Tongue (tissue), 2 donors: Measurements from ENCODE around the gene TMEM121. TPM values are rescaled to one million over a fixed set of nuclear protein-coding genes. Genes with fewer than 3 reads are reported as not detected.
A peak's percentile ranks its signal among the peaks of the same experiment; 100 is the strongest.

ENCODE experiments used
- DNase-seq: peaks from one replicate; pipeline ENCODE4 v3.0.0-alpha.2; 2015
- total RNA-seq: library from RNA; depleted of rRNA; stranded (reverse); fragments of >200 nt; gene quantifications from one replicate; pipeline ENCODE4 v1.2.3, GENCODE V29; 2014

TMEM121 gene
- total RNA-seq, 1 donor from 2014 or later: 12.1 TPM

DNA sequence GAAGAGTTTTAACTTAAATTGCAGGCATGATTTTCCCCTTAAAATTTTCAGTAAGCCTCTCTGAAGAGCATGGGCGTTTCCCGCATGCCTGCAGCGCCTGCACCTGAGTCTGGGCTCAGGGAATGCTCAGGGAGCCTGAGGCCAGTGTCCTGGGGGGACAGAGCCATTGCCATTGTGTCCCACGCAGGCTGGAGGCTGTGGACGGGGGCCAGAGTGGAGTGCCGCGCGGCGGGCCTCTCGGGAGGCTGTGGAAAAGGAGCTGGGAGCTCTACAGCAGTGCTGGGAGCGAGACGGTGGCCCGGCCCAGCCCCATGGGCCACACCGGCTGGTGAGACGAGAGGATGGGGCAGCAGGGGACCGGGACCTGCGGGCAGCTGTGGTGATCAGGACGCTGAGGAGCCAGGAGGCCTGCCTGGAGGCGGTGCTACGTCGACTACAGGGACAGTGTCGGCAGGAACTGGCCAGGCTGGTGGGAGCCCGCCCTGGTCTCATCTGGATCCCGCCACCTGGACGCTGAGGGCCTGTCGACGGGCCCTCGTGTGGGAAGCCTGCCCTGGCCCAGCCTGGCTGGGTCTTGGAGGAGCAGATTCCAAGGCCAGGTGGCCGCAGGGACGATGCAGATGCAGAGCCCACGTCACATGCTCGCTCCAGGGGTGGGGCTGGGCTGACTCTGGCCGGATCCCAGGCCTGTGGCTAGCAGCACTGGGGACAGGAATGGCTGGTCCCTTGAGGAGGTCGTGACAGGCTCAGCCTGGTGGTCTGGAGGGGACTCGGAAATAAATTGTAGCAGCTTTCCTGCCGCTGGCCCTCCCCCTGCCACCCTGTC is 27.7 kb upstream of the TMEM121 start:
- DNase-seq: no peak

GRCh38 chr14:105499256-105500035 is 26.9 kb upstream of the TMEM121 start:
- DNase-seq: peak; percentile 73

GRCh38 chr14:105500036-105500725 is 26.2 kb upstream of the TMEM121 start:
- DNase-seq: no peak

DNA sequence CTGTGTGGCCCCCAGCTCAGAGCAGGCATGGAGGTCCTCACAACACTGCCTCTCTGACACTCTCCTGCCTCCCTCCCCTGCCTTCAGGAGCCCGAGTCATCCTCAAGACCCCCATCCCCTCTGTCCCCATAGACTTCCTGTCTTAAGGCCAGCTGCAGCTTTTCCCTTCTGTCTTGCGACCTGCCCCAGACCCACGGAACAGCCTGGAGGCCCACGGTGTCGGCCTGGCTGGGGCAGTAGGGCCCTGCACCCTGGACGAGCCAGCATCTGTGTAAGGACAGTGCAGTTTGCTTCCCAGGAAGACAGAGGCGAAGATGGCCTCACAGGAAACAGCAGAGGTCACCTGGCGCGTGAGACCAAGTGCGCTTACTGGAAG is 25.7 kb upstream of the TMEM121 start:
- DNase-seq: no peak

GRCh38 chr14:105501504-105502291 is 24.7 kb upstream of the TMEM121 start:
- no peak for DNase-seq

- DNase-seq: no peak
These were observed 23.7 kb upstream of the TMEM121 start for GRCh38 chr14:105502446-105503295.

GRCh38 chr14:105503296-105503640 is 23.1 kb upstream of the TMEM121 start:
- no peak for DNase-seq

DNA sequence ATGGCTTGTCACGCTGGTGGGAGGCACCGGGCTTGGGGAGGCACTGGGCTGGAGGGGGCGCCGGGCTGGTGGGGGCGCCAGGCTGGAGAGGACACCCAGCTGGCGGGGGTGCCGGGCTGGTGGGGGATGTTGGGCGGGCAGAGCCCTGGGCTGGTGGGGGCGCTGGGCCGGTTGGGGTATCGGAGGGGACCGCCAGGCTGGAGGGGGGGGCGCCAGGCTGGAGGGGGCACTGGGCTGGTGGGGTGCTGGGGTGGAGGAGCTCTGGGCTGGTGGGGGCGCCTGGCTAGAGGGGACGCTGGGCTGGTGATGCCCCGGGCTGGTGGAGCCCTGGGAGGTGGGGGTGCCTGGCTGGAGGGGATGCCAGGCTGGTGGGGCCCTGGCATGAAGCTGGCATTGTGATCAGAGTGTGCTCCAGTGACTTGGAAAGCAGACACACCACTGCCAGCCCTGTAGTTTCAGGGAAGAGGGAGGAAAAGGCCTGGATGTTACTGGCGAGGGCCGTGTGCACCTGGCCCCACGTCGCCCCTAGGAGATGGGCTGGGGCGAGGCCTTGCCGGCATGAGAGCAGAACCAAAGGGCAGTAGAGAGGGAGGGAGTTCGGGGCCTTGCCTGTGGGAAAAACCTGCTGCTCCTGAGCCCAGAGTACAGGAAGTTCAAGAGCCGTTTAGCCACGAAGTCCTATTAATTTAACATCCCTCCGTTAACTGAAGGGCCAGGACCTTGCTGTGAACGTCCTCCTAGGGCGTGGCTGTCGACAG is 22.3 kb upstream of the TMEM121 start:
- DNase-seq: no peak

- DNase-seq: no peak
These were observed 21.3 kb upstream of the TMEM121 start for GRCh38 chr14:105505101-105505500.

GRCh38 chr14:105507247-105507646 is 19.1 kb upstream of the TMEM121 start:
- DNase-seq: no peak

GRCh38 chr14:105508069-105508468 is 18.3 kb upstream of the TMEM121 start:
- no peak for DNase-seq

- DNase-seq: no peak
These were observed 17.8 kb upstream of the TMEM121 start for GRCh38 chr14:105508601-105509000.

DNA sequence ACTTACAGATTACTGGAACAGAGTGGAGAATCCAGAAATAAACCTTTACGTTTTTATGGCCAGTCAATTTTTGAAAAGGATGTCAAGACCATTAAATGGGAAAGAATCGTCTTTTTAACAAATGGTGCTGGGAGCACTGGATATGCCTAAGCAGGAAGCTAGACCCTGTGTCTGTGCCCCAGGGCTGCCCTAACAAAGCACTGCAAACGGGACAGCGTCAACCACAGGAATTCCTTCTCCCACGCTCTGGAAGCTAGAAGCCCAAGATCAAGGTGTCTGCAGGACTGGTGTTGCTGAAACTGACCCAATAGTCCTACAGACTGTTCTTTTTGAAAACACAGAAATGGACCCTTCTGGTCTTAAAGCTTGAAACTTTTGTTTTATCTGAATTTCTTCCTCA is 9.3 kb upstream of the TMEM121 start:
- no peak for DNase-seq

- DNase-seq: no peak
These were observed 6.3 kb upstream of the TMEM121 start for GRCh38 chr14:105519946-105520698.

DNA sequence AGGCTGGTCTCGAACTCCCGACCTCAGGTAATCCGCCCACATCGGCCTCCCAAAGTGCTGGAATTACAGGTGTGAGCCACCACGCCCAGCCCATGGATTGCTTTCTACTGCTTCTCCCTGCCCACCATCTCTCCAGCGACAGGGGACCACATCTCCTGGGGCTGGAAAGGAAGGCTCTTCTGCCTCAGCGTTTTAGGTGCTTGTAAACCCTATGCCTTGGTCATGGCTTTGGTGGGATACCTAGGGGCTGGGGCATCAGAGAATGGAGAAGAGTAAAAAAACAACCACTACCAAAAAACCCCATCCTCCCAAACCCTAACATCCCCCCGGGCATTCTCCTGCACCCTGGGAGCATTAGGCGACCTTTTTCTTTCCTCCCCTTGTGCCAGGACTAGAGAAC is 1.1 kb upstream of the TMEM121 start:
- no peak for DNase-seq

GRCh38 chr14:105526776-105527380 is 495 bp downstream of the TMEM121 start:
- DNase-seq: no peak

DNA sequence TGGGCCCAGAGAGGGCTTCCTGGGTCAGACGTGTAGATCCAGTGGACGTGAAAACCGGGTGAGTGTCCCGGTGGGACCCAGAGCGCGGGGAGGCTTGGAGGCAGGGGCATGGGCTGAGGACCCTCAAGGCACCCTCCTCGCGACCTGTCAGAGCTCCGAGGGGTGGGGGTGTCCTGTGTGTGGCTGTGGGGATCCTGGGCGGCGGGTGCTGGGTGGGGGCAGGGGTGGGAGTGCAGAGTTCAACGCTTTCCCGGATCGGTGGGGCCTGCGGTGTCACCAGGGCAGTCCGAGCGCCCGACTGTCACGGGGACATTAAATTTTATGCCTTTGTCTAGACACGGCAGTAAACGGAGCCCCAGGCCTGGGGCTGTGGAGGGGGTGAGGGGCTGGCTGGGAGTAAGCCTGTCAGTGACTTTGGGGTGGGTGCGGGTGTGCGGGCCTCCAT is 1.0 kb downstream of the TMEM121 start:
- DNase-seq: no peak

DNA sequence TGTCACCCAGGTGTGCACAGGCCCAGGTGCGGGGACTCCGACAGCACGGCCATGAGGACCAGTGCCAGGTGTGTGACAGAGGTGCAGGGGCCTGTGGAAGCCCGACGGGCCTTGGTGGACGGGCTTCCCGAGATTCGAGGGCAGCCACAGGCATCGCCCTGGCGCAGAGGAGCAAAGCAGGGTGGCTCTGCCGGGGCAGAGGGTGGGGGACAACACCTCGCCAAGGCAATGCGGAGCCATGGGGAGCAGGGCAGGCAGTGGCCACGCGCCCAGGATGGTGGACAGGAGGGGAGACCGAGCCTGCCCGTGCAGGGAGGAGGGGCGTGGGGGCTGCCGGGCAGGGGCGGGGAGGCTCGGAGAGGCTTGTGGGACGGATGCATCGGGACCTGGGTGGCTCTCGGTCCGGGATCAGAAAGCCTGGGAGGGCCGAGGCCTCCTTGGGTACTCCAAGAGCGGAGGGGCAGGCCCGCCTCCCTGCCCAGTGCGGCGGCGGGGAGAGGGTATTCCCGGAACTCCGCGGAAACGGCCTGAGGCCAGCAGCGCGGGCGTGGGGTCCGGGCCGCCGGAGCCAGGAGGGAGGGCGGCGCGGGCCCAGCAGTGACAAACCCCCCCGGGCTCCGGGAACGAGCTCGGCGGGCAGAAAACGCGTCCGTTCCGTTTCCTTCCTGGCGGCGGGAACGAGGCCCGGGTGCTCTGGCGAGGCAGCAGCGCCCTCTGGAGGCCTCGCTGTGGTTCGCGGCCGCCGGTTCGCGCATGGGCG is 1.6 kb downstream of the TMEM121 start:
- peak; percentile 88 for DNase-seq
